Activated T-cell treated with anti-CD3 and anti-CD28 coated beads for 1 hour (primary cell): ENCODE measurements around the gene TXNL4A.

Experiments used
- DNase-seq: peaks from one replicate; pipeline ENCODE4 v3.0.0-alpha.2; 2020; ENCODE audit warnings: low read depth

TXNL4A gene

DNA sequence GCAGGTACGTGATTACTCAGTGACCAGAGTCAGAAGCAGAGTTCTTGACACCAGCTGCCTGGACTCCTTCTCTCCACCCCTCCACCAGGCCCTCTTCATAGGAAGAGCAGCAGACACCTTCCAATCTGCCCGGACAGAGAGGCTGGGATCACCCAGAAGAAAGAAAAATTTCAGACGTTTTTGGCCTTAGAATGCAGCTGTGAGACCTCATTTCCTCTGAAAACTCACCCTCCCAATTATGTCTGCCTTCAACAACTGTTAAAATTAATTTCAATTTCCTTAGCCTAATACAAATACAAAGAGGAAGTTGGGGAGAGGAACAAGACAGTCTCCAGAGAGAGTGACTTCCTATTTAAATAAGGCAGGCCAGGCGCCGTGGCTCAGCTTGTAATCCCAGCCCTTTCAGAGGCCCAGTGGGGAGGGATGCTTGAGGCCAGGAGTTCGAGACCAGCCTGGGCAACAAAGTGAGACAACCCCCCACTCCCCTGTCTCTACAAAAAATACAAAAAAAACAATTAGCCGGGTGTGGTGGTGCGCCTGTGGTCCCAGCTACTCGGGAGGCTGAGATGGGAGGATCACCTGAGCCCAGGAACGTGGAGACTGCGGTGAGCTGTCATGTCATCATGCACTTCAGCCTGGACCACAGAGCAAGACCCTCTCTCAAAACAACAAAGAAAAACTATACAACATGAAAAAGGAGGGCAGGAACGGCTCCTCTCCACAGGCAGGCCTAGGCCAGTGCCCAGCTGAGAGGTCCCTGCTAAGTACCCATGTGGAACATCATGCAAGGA lies 38.5 kb downstream of the TXNL4A start:
- DNase-seq, result no peak

DNA sequence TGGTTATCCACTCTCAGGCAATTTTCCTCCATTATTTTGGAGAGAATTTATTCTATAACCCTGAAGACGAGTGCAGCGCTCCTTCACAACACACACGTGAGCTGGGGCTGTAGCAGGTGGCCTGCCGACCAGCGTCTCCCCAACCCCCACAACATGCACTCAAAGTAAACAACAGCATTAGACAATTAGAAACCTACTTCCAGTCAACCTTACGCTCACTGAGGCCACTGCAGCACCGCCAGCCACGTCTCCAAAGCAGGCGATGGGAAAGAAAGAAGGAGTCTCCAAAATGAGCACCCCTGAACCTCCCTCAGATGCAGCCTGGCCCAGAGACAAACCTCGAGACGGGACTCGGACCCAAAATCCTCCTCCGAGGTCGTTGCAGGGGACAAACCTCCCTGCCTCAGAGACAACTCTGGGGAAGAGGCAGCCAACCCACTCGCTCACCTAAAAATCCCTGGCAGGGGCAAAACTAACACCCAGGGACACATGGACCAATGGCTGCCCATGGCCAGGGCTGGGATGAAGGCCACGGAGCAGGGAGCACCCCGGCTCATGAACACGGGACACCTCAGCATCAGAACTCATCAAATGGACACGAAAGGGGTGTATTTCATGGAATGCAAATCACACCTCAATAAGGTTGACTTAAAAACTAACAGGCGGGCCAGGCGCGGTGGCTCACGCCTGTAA lies 39.5 kb downstream of the TXNL4A start:
- no peak for DNase-seq

DNA sequence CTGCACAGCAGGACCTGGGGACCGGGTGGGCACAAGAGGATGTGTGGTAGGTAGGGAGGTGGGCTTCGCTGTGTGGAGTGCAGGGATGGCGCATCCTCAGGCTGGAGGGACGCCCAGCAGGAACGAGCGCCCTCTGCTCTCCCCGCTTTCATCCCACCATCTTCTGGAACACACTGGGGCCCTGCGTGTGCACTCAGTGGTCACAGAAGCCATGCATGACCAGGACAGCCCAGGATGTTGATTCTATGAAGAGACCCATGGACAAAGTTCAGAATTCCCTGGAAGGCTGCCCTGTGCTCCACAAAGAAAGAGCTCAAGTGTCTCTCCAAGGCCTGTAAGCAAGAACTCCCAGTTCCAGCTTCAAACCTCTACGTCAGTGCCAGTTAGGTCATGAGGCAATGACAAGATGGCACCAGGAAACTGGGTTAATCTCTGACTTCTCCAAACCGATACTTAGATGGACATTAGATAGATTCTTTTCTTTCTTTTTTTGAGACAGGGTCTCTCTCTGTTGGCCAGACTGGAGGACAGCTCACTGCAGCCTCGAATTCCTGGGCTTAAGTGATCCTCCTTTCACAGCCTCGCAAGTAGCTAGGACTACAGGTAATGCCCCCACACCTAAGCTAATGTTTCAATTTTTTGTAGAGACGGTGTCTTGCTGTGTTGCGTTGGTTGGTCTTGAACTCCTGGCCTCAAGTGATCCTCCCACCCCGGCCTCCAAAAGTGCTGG lies 40.3 kb downstream of the TXNL4A start:
- no peak for DNase-seq

DNA sequence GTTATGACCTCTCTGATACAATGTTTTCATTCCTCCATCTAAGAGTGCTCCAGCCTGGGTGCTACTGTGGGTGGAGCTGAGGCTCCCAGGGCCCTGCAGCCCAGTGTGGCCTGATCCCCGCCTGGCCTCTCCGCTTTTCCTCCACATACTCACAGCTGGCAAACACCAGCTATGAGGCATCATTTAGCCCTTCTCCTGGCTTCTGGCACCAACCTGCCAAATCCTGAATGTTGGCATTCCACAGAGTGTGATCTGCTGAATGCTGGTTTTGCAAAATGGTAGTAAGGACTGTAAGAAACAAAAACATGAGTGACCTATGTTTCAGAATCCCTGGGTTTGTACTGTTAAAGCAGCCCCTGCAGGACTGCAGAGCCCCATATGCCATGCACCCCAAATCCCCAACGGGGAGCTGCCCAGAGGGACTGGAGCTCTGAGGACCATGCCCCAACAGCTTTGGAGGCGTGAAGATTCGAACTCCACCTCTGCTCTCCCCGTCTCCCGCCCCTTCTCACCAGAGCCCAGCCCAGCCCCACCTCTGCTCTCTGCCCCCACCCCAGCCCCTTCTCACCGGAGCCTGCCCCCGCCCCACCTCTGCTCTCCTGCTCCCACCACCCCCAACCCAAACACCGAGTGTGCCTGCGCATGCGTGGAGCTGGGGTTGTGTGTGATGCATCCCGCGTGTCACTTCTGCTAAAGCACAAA lies 41.2 kb downstream of the TXNL4A start:
- DNase-seq, result no peak

DNA sequence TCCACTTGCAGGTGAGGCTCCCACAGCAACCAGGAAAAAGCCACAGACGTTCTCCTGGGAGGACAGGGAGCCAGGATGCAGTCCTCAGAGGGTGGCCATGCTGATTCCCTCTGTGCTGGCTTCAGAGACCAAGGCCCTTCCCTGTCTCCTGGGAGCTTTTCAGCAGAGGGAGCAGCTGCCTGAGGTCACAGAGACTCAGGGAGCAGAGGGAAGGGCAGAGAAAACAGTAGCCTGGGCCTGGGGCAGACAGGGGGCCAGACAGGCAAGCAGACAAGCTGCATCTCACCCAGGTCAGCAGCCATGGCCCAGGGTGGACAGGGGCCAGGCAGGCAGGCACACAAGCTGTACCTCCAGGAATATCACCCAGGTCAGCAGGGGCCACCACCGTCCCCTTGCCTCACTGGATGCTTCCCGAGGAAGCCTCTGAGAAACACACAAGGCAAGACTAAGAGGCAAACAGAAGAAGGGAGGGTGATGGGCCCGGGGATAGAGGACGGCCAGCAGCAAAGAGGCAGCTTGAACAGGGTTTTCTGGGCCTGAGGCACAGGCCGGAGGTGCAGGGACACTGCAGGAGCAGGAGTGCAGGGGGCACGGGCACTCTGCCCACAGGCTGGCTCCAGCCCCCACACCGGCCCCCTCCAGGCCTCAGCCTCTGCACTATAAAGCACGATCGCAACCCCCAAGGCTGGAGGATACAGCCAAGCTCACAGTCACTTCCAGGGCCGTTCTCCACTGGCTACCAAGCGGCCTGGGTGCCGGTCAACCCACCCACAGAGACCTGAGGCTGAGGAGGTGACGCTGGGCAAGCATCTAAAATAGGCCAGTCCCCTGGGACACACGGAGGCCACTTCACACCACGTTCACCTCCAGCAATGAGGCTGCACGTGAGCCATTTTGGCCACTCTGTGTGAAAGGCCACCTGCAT lies 43.0 kb downstream of the TXNL4A start:
- DNase-seq, result no peak

DNA sequence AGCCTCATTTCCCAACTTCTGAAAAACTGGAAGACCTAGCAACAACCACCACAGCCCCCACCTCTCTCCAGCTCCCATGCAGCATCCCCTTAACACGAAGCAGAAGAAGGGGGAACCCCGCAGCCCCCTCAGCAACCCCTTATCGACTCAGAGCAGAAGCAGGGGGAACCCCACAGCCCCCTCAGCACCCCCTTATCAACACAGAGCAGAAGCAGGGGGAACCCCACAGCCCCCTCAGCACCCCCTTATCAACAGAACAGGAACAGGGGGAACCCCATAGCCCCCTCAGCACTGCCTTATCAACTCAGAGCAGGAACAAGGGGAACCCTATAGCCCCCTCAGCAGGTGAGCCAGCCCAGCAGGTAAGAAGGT lies 43.6 kb downstream of the TXNL4A start:
- no peak for DNase-seq

DNA sequence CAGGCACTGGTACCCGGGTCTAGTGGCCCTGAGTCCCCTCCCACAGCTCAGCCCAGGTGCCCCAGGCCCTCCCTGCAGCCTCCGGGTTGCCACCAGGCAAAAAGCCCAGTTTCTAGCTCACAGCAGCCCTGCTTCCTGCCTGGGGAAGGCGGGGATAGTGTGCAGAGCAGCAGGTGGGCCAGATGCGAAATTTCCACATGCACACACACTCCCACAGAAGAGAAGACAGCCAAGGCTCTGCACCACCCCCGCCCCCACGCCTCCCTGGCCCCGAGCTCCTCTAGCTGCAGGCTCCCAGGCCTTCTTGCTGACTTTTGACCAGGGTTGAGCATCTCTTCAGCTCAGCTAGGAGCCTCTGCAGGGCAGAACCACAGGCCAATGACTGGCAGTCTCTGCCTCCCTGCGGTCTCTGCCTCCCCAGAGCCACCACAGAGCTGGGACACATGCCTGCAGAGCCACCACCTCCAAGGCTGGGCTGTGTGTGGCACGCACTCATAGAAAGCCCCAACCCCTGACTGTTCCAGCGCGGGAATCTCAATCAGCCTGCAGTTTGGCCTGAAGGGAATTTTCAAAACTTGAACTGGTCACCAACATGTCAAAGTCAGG lies 44.1 kb downstream of the TXNL4A start:
- no peak for DNase-seq

DNA sequence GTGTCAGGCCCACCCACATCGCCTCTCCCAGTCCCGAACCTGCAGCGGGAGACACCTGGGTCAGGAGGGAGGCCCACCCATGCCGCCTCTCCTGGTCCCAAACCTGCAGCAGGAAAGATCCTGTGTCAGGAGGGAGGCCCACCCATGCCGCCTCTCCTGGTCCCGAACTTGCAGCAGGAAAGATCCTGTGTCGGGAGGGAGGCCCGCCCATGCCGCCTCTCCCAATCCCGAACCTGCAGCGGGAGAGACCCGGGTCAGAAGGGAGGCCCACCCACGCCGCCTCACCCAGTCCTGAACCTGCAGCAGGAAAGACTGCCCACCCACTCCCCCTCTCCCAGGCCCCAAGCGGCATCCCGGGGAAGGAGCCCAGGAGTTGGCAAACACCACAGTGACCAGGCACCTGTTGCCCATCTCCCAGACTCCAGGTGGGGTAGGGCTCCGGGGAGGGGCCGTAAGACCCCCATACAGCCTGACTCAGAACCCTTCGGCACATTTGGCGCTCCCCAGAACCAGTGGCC lies 44.7 kb downstream of the TXNL4A start:
- no peak for DNase-seq

DNA sequence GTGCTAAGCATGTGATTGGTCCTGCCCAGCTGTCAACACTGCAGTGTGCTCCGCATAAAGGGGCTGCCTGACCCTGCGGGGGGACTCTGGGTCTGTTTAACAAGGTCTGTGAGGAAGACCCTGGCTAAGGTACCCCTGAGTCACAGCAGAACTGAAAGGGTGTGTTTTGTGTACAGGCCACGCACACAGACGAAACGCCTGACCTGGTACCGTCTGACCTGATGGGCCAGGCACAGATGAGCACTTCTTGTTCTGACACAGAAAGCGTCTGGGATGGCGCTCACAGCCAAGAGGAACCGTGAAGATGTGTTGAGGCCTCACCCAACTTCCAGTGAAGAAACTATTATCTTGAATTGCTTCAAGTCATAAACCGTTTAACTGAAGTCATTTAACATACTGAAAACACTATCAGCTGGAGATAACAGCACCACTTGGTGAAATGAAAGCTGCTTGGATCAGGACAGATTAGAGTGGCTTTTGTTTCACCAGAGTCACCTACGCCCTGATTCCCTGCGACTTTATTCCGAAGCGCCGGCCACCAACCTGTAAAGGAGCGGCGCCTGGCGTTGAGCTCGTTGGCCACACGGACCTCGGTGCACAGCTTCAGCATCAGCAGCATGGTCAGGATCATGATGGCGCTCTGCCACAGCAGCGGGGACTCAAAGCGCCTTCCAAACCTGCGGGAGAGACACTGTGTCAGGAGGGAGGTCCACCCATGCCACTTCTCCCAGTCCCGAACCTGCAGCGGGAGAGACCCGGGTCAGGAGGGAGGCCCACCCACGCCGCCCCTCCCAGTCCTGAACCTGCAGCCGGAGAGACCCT lies 45.4 kb downstream of the TXNL4A start:
- DNase-seq, result no peak

DNA sequence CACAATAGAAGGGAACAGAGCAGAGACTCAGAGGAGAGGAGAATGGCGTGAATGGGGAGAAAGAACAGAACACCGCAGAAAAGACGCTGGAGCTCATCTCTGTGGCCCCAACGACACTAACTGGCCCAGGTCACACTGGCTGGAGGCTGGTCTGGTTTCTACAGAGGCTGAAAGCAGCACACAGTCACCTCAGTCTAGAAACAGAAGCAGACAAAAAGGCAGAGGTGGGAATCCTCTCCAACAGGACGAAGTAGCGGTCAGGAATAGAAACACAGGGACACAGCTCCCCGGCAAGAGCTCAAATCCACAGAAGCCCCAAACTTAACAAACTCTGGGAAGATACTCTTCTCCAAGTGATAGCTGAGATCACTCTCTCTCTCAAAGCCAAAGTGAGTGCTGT lies 46.2 kb downstream of the TXNL4A start:
- DNase-seq, result no peak

DNA sequence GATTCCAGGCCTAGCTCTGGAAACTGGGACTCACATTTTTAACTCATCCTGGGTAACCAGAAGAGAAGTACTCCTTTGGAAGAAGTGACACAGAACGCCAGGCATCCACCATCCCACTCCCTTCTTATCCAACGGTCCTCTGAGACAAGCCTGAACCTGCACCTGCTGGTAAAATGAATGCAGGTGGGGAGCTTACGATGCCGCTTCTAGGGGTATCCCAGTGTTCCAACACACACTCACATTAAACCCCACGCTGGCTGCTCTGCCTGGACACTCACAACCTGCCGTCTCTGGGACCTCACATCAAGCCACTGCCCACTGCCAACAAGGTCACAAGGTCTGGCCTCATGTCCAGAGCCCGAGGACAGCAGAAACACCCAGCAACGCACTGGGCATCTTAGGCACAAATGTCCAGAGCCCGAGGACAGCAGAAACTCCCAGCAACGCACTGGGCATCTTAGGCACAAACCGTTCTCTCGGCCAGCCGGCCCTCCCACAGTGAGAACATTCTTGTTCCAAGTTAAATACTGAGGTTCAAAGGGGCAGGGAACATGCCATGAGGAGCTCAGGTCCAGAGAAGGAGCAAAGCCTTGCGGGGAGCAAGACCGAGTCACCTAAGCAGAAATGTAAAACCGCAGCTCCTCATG lies 46.8 kb downstream of the TXNL4A start:
- DNase-seq, result no peak

DNA sequence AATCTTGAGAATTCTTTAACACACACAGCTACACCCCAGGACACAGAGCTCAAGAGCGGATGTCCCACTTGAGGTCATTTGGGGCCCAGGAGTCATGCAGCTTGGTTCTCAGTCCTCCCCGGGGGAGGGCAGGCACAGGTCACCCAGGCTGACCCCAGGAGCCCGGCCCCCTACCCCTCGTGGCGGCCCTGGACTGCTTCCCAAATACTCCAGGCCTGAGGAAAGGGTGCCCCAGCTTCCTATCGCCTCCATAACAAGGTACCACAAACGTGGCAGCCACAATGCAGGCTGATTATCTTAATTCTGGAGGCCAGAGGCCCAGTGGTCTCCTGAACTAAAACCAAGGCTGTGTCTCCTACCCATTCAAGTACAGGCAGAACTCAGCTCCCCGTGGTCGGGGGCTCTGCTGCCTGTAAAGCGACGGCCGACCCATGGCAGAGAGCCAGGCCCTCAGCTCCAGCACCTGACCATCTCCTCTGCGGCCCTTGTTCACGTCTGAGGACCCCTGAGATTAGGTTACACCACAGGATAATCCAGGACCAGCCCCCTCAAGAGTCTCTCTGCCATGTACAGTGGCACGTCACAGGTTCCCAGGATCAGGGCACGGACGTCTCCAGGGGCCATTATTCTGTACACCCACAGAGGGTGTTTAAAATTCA lies 47.4 kb downstream of the TXNL4A start:
- DNase-seq, result no peak

DNA sequence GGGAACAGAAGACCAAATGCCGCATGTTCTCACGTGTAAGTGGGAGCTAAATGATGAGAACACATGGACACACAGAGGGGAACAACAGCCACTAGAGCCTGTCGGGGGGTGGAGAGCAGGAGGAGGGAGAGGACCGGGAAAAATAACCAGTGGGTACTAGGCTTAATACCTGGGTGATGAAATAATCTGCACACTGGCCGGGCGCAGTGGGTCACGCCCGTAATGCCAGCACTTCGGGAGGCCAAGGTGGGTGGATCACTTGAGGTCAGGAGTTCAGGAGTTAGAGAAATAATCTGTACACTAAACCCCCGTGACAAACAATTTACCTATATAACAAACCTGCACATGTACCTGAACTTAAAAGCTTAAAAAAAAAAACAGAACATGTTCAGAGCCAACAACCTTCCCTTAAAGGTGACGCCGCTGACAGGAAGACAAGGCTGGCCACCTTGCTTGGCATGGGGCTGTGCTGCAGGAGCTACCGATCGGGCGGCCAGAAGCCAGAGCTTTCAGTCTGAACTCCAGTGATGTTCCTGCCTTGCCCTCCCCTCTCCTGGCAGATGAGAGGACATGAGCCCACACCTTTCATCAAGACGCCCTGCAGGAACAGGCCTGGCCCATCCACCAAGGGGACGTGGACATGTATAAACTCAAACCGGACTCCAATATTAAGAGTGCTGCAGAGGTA lies 48.1 kb downstream of the TXNL4A start:
- no peak for DNase-seq

DNA sequence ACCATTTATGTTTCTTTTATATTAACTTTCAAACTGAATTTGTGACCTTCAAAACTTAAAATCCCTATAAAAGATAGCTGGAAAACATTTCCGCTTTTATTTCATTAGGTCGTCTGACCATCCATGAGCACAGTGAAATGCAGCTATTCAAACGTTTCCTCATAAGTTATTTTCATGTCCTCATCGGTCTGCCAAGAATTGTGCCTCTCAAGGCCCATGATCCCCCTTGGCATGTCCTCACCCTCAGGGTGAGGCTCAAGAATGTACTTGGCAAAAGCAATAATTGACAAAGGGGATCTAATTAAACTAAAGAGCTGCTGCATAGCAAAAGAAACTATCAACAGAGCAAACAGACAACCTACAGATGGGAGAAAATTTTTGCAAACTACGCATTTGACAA lies 49.3 kb downstream of the TXNL4A start:
- DNase-seq, result no peak

DNA sequence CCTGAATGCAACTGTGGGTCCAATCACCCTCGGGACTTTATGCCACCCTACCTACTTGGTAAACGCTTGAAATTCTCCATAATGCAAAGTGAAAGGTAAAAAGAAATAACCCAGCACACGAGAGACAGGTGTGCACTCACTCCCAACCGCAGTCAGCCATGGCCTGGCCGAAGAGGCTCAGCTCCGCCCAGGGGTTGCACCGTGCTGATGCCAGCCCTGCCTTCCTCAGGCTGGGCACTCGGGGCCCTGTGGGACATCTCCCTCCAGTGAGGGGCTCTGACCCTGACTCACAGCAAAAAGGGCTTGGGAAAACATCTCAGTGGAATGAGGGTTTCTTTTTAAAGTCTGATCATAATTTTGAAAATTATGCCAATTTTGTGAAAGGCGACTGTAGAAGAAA lies 50.2 kb downstream of the TXNL4A start:
- no peak for DNase-seq

DNA sequence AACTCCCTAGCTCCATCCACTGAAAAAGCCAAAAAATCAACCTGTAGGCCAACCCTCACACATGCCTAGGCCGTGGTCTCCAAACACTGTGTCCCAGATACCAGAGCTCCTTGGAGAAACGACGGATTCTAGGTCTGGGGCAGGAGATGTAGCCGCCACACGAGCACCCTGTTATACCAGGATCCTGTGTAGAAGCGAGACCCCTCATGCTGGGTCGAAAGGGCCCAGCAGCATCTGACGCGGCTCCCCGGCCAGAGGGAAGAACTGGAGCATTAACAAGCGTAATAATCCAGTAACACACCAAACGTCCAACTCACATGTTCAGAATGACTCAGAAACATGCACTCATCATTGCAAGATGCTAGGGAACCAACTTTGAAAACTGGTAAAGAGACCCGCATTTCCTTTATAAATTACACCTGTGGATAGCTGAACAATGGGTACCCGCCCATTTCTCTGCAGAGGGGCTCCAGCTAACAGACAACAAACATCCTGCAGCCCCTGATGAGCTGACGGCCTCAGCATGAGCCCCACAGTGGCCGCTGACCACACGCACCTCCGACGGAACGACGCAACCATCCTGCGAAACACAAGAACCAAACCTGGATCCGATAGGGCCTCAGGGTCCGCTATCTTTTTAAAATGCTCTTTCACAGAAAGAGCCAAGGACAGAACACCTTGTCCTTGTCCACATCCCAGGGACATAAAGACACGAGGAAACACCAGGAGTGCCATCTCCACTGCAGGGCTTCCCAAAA lies 51.1 kb downstream of the TXNL4A start:
- DNase-seq, result no peak

DNA sequence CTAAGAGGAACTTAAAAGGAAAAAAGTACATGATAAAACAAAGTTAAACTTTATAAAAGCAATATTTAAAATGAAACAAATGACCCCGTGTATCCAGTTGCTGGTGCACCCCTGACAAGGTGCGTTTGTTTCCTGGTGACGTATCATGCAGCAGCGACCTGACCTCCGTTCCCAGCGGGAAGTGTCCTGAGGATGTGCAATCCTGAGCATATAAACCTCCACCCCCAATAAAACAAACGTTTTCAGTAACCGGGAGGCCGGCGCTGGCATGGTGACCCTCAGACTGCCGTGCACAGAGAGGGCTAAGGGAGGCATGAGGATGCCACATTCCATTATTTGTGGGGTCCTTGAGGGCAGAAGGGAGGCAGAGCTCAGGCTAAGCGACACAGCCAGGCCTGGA lies 51.7 kb downstream of the TXNL4A start:
- DNase-seq, result no peak
